GM21423 (cell line): ENCODE measurements around the gene FBXW11.
A peak's percentile ranks its signal among the peaks of the same experiment; 100 is the strongest.
"Not testable (repeated sequence)": the region's sequence is repeated elsewhere in the genome, so short reads cannot be mapped to it uniquely, and the experiment has no call there.

ENCODE experiments used
- ATAC-seq: cut with Tn5 transposase; IDR thresholded peaks from one replicate; pipeline ENCODE4 v1.9.1; 2021; ENCODE audit warnings: mild to moderate bottlenecking, moderate library complexity; ENCODE audit not compliant: unreplicated experiment

Gene FBXW11

DNA sequence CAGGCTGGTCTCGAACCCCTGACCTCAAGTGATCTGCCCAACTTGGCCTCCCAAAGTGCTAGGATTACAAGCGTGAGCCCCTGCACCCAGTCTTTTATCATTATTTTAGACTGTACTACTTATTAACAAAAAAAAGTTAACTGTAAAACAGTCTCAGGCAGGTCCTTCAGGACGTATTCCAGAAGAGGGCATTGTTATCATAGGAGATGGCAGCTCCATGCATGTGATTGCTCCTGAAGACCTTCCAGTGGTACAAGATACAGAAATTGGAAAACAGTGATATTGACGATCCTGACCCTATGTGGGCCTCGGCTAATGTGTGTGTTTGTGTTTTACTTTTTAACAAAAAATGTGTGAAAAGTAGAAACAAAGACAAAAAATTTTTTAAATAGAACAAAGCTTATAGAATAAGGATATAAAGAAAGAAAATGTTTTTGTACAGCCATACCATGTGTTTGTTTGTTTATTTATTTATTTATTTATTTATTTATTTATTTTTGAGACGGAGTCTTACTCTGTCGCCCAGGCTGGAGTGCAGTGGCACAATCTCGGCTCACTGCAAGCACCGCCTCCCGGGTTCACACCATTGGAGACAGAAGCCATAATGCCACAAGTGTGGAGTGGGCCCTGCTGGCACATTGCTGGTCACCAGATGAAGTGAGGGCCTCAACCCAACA, 13.8 kb upstream of the FBXW11 start:
- not testable (repeated sequence) for ATAC-seq

DNA sequence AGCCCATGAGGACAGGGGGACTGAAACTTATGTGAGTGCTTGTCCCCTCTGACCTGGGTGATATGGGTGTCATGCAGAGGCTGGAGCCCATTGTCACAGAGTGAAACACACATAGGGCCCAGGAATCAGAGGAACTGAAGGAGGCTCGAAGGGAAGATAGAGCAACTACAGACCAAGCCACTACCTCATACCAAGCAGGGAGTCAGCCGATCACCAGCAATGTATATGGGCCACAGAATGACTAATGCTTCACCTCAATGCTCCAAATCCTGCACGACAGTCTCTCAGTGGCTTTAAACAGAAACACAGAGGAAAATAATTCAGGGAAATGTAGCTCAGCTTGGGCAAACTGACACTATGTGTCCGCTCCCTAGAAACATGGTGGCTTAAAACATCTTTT, 8.9 kb upstream of the FBXW11 start:
- ATAC-seq, result no peak

DNA sequence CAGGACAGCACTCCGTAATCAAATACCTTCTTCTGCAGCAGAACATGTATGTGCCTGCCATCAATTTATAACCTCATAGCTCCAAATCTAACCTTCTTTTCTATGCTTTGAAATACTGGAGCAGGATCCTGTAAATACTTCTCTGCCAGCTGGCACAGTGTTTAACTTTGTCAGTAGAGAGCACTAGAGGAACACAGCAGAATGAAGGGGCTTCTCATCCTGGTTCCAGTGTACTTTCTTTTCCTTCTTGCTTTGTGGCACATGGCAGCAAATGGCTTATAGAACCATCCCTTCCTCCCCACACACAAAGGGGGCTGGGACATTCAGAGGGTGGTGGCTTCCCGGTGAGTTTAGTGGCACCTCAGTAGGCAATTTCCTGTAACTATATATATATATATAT, 3.8 kb upstream of the FBXW11 start:
- ATAC-seq, result no peak

DNA sequence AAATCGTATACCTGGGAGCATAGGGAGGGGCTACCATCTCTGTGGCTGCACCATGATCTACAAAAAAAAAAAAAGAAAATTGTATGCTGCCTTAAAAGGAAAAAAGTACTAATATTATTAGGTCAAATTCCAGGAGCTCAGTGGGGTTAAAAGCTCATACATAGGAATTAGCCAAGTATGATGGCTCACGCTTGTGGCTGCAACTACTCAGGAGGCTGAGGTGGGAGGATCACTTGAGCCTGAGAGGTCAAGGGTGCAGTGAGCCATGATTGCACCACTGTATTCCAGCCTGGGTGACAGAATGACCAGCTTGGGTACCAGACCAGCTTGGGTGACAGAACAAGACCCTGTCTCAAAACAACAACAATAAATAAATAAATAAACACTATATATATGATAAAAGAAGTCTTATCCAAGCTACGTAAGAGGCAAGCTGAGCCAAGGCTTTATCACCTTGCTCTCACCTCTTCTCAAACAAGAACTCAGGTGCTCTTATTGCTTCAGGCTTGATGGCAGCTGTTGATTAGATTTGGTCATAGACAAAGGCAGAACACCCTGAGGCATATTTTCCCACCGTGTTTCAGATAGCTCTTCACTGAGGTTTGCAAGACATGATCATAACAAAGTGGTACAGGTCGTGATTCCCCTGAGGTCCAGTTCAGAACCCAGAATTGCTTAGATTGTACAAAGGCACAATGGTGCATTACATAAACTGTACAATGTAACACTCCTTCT, 3.3 kb upstream of the FBXW11 start:
- no peak for ATAC-seq

DNA sequence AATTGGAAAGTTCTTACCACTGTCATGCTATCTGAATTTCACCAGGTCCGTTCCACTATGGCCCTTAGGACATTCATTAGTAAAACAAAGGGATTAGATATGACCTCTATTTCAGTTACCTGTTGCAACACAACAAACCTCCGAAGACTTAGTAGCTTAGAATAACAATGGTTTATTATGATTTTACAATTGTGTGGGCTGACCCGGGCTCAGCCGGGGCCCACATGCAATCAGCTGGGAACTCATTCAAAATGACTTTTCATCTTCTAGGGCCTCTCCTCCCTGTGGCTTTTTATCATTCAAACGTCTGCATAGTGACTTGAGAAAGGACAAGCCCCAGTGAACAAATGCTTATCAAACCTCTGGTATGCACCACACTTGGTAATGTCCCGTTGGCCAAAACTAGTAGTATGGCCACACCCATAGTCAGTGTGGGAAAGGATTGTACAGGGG, 2.3 kb upstream of the FBXW11 start:
- no peak for ATAC-seq

DNA sequence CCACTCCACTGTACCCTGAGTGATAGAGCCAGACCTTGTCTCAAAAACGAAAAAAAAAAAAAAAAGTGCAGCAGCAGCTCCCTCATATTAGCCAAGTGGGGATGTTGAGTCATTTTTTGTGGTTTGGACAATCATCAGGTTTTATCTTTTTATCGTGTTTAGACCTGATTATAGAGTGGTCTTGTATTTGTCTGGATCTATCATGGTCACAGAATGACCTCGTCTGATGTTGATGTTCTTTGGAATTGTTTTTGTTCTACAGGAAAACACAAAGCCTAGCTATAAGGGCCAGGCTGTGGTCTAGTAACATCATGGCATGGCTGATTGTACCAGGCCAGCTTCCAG, 1.6 kb upstream of the FBXW11 start:
- no peak for ATAC-seq

DNA sequence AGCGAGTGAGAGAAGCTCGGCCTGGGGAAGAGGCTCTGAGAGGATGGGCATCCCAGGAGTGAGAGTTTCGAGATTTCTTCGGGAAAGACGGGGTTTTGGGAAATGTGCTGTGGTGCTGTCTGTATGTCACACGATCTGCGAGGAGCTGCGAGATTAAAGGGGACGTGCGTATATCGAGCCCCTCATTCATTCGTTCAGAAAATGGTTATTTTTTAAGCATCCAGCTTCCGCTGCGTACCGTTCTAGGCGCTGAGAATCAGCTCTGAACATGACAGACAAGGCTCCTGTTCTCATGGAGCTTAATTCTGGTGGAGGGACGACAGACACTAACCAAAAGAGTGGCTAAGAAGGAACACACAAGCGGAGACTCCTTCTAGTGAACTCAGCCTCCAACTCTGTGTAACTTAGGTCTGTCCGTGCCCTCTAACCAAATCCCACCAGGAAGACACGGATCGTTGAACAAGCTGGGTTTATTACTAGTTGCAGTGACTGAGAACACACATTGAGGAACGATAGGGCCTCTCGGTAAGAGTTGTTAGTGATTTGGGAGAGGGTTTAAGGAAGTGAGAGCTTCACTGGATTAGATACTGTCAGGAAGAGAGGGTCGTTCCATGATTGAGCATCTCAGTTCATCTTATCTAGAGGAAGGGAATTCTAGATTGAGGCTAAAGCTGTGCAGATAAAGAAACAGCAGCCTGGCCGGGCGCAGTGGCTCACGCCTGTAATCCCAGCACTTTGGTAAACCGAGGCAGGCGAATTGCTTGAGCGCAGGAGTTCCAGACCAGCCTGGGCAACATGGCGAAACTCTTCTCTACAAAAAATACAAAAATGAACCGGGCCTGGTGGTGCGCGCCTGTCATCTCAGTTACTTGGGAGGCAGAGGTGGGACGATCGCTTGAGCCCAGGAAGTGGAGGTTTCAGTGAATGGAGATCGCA, 1.0 kb upstream of the FBXW11 start:
- no peak for ATAC-seq

DNA sequence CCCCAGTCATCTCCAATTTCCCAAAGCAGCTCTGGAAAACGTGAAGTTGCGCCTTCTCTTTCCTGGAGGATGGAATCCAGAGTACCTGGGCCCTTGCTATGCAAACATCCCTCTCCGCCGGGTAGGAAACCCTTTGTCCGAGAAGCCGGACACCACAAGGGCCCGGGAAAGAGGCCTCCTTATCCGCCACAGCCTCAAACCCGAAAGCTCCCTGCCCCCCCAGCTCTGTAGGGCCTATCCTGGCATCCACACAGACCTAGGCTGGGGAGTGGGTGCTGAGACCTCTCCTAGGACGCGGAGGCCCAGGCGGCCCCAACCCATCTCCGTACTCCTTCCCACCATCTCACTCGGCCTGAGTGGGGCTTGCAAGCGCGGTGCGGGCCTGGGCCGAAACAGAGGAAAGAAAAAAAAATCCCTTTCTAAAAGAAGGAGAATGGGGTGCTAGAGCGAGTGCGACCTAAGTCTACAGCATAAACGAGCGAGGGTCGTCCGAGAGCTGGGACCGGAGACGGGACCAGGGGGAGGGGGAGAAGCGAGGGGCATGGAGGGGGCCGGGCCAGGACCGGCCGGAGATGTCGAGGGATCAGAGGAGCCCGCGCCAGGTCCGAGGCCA, 624 bp downstream of the FBXW11 start:
- ATAC-seq, result peak; percentile 0

DNA sequence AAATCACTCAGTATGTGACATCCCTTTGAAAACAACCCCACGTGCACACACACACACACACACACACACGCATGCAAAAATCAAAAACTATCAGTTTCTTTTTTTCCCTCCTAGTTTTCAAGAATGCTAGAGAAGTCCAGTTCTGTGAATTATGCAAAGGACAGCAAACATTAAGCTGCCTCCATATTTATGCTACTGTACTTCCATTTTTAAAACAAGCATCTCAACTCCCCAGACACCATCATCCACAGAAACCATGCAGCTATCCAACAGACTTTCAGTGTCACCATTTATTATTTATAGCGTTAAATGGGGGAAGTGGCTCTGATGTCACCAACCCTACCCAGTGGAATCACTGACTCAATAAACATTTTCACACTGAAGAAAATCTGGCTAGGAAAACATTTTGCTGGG, 1.6 kb downstream of the FBXW11 start:
- ATAC-seq, result no peak

DNA sequence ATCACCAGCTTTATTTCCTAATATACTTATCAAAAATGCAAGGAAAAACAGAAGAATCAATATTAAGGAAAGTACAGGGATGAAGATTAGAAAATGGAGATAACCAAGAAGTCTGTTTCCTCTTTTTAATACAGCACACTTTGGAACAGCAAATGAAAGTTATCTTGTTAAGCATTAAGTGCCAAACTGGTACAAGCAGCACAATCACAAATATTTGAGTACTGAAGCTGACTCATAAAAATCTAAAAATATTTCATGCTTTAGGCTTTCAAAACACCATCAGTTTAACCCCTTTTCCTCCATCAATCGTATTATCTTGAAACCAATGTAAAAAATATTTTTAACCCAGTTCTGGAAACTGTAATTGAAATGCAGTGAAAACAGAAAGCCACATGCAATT, 2.7 kb downstream of the FBXW11 start:
- ATAC-seq, result no peak

DNA sequence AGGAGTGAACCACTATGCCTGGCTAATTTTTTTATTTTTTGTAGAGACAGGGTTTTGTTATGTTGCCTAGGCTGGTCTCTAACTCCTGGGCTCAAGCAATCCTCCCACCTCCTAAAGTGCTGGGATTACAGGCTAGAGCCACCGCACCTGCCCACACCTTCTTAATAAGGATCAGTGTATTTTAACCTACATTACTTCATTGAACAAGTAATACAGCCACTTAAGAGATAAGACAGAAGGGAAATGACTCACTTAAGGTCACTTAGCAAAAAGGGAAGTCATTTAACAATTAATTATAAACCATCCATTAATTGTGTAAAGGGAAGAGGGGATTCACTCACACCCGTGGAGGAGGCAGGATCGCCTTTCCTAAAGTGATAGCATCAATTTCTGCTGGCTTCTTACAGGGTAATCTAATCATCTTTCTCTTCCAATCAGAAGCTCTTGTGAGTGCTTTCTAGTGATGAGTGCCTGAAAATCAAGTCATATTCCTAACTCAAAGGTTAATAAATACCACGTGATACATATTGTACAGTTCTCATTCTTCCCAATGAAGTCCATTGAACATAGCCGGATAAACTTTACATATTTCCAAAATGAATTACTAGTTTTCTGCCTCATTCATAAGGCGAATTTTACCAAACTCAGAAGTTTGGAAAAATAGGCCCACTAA, 3.5 kb downstream of the FBXW11 start:
- ATAC-seq, result no peak

DNA sequence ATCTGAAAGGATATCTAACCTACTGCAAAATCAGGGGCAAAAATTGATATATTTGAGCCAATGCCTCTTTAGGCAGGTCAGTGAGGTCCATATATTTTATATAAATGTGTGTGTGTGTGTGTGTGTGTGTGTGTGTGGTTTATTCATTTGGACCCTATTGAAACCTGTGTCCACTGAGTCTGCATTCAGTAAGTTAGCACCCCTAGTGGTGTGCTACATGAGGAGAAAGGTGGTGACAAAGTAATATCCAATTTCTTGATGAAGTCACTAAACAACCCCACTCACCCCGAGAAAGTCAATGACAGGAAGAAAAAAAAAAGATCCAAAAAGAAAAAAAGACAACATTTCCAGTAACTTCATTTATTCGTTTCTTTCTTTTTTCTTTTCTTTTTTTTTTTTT, 4.1 kb downstream of the FBXW11 start:
- ATAC-seq, result no peak

DNA sequence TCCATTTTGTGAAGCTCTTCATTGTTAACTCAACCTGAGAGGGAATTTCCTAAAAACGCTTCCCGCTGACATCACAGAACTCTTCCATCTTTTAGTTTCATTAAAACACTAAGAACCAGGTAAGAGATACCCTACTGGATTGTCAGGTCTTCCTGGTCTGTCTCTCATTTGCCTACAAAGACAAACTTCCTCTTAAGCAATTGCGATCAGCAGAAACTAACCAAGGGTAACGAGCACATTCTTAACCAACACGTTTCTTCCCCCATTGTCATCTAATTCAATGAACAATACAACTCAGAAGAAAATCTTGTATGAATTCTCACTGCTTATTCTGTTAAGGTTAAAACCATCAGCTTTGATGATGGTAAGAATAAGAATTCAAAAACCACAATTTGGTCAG, 6.6 kb downstream of the FBXW11 start:
- peak; percentile 51 for ATAC-seq

DNA sequence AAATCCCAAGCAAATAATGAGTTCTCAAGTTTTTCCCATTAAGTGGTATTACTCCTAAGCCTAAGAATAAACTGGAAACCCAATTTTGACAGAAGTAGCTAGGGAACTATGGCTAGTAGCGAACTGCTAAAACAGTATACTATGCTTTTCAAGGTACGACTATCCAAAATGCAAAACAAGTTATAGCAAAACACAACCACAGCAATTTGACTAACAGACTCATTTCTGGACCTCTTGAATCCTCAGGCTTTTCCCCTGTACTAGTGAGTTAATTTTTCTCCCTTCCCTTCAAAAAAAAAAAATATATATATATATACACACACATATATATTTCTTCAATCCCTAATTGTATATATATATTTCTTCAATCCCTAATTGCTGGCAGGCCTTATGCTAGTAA, 7.3 kb downstream of the FBXW11 start:
- ATAC-seq, result no peak

DNA sequence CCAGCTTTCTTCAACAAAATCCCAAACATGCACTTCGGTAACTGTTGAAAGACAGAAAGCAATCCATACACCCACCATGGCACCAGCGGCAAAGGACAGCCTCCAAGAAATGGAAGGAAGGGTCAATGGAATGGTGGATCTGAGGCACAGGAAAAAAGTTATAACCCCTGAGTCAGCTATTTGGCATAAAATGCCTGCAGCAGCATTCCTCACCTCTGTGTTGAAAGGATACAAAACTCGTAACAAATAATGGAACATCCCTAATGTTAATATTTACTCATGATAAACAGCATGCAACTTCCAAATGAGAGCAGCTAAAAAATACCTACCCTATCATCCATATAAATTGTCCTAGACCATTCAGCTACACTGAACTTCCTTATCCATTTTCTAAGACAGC, 9.4 kb downstream of the FBXW11 start:
- ATAC-seq, result no peak

DNA sequence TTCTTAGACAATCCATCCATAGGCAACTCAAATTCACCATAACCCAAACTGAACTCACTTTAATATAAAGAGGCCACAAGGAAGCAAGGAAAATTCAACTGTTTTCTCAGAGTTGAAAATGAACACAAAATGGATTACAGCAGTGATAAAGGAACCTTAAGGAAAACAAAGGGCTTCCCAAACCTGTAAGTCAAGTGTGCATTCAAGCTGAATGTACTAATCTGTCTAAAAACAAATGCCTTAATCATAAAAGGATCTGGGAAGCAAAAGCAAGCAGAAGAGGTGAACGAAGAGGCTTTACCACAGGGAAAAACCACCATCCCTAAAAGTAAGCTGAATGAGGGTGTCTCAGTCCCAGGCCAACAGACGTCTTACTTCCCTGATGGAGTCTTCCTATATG, 13.6 kb downstream of the FBXW11 start:
- ATAC-seq, result no peak

DNA sequence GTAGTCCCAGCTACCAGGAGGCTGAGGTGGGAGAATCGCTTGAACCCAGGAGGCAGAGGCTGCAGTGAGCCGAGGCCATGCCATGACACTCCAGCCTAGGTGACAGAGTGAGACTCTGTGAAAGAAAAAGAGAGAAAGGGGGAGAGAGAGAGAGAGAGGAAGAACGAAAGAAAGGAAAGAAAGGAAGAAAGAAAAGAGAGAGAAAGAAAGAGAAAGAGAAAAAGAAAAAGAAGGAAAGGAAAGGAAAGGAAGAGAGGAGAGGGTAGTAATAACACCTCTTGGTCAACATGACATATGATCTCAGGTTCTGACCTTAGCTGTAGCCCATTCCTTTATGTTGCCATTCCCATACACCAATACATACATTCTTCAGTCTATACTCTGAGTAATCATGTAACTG, 14.1 kb downstream of the FBXW11 start:
- no peak for ATAC-seq

DNA sequence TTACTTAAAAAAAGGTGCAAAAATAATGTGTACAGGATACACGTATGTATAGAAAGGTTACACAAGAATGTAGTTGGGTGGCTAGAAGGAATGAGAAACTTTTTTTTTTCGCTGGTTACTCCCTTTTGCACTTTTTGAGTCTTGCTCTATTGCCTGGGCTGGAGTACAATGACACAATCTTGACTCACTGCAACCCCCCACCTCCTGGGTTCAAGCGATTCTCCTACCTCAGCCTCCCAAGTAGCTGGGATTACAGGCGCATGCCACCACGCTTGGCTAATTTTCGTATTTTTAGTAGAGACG, 15.8 kb downstream of the FBXW11 start:
- no peak for ATAC-seq

DNA sequence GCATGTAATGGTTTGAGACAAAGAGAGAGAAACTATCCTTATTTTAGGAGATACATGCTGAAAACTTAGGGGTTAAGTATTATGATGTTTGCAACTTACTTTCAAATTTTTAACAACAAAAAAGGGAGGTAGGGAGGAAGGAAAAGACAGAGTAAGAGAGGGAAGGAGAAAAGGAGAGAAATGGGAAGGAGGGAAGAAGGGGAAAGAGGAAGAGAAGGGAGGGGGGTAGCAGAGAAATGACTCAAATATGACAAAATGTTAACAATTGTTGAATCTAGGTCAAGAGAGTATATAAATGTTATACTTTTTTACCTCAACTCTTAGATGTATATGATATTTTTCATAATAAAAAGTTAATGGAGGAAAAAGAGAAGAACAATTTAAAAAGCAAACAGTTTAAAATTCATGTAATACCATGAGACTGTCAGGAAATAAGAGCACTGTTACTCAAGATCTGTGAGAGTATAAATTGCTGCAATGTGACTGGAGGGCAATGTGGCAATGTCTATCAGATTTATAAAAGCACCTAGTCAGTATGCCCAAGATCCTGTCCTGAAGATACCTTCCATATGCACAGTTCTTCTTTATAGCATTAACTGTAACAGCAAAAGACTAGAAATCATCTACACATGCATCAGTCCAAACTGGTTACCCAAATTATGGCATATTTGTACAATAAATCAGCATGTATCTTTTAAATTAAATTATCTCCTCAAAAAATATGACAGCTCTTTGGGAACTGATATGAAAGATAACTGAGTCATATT, 16.3 kb downstream of the FBXW11 start:
- ATAC-seq, result no peak

DNA sequence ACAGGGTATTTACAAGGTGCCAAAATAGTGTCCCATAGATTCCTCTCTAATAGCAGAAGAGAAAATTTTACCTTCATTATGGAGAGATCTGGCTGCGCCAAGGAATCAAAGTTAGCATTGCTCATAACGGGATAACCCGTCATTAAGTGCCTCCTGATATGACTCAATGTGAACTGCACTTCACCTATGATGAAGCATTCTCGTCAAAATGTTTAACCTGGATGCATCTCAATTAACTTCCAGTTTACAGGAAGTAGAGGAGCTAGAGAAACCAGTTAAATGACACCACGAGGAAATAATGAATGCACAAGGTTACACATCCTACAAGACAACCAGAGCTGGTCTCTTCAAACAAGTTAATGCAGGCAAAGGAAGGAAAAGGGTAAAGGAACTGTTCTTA, 17.2 kb downstream of the FBXW11 start:
- peak; percentile 65 for ATAC-seq
